ENCODE data around the gene XIRP1. TPM values are rescaled to one million over a fixed set of nuclear protein-coding genes. Genes with fewer than 3 reads are reported as not detected.

XIRP1 gene
- total RNA-seq, 4 donors from 2014 or later: 0.40 to 6.0 TPM; not detected in 2

- H3K36me3 ChIP-seq: no peaks in the 10 kb centered on the region
- TF ChIP-seq POLR2AphosphoS5 (IDR thresholded peaks at IDR 0.05): no peak
- no peak for TF ChIP-seq EP300 (IDR thresholded peaks at IDR 0.05; ENCODE audit: low read depth)
- TF ChIP-seq, protein P1, sequence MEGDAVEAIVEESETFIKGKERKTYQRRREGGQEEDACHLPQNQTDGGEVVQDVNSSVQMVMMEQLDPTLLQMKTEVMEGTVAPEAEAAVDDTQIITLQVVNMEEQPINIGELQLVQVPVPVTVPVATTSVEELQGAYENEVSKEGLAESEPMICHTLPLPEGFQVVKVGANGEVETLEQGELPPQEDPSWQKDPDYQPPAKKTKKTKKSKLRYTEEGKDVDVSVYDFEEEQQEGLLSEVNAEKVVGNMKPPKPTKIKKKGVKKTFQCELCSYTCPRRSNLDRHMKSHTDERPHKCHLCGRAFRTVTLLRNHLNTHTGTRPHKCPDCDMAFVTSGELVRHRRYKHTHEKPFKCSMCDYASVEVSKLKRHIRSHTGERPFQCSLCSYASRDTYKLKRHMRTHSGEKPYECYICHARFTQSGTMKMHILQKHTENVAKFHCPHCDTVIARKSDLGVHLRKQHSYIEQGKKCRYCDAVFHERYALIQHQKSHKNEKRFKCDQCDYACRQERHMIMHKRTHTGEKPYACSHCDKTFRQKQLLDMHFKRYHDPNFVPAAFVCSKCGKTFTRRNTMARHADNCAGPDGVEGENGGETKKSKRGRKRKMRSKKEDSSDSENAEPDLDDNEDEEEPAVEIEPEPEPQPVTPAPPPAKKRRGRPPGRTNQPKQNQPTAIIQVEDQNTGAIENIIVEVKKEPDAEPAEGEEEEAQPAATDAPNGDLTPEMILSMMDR (IDR thresholded peaks at IDR 0.05): no peak
- TF ChIP-seq POLR2A (IDR thresholded peaks at IDR 0.05): no peak
- H3K4me1 ChIP-seq: peaks cover 0 to 3% (median 0%) of the 10 kb centered on the region in 4 donors
- in situ Hi-C loops (cut with MboI; ENCODE audit: low pct_ligation_motif_present in 1 of 4, low pct_unique_long_range_greater_than_20kb in 1 of 4, low sequenced_read_pairs in 3 of 4): loop anchor here (5.0 to 25.0 kb wide), 3 partner anchors 96 to 196 kb away; partner anchors contain the start of genes SLC25A38 (in 3 of the 4) and CX3CR1 (in 1 of the 4)
- H3K27ac ChIP-seq: no peak overlapping the region
- intact Hi-C loops (cut with DNase I; ENCODE audit: low total_unique reads): loop anchor here (5.0 kb wide), 1 partner anchor 96 kb away; no protein-coding TSS in a partner anchor
- H3K4me3 ChIP-seq: no peak overlapping the region
- whole genome bisulfite sequencing, 2 donors (ENCODE audit: low coverage in 1 of 2): 85% methylated on average over 3 of the region's 3 CpGs; no CpG with 5 or more reads in 1 of the 2 donors
- no peak for DNase-seq
- H3K27me3 ChIP-seq: no peaks in the 10 kb centered on the region
- H3K9me3 ChIP-seq: no peaks in the 10 kb centered on the region
Observed at GRCh38 chr3:39191773-39192172, 622 bp downstream of the XIRP1 start.

GRCh38 chr3:39191111-39191510 lies 1.3 kb downstream of the XIRP1 start:
- Histone ChIP-seq H3K9me3 (no peaks in the 10 kb centered on the region), H3K36me3 (no peaks in the 10 kb centered on the region), H3K4me1 (no peaks in the 10 kb centered on the region), H3K27ac (no peak overlapping the region), H3K4me3 (no peak overlapping the region), H3K27me3 (no peaks in the 10 kb centered on the region)
- TF ChIP-seq EP300 (IDR thresholded peaks at IDR 0.05; ENCODE audit: low read depth) (no peak), POLR2AphosphoS5 (IDR thresholded peaks at IDR 0.05) (no peak), POLR2A (IDR thresholded peaks at IDR 0.05) (no peak)
- TF ChIP-seq, protein P1 (IDR thresholded peaks at IDR 0.05): no peak
- intact Hi-C loops (cut with DNase I; ENCODE audit: low total_unique reads): loop anchor here (5.0 kb wide), 1 partner anchor 96 kb away; no protein-coding TSS in a partner anchor
- in situ Hi-C loops (cut with MboI; ENCODE audit: low pct_ligation_motif_present in 1 of 4, low pct_unique_long_range_greater_than_20kb in 1 of 4, low sequenced_read_pairs in 3 of 4): loop anchor here (5.0 to 25.0 kb wide), 3 partner anchors 96 to 196 kb away; partner anchors contain the start of genes SLC25A38 (in 3 of the 4) and CX3CR1 (in 1 of the 4)
- no peak for DNase-seq
- WGBS, 2 donors (ENCODE audit: low coverage in 1 of 2): 76% methylated on average over 1 of the region's 1 CpG; no CpG with 5 or more reads in 1 of the 2 donors

GRCh38 chr3:39190281-39191025 lies 1.9 kb downstream of the XIRP1 start:
- no peaks in the 10 kb centered on the region for H3K4me1 ChIP-seq
- TF ChIP-seq EP300 (IDR thresholded peaks at IDR 0.05; ENCODE audit: low read depth) (no peak), POLR2AphosphoS5 (IDR thresholded peaks at IDR 0.05) (no peak)
- TF ChIP-seq, protein P1 (IDR thresholded peaks at IDR 0.05): no peak
- DNase-seq: no peak
- intact Hi-C loops (cut with DNase I; ENCODE audit: low total_unique reads) (loop anchor here (5.0 kb wide), 1 partner anchor 97 kb away; no protein-coding TSS in a partner anchor), in situ Hi-C loops (cut with MboI; ENCODE audit: low pct_ligation_motif_present in 1 of 4, low pct_unique_long_range_greater_than_20kb in 1 of 4, low sequenced_read_pairs in 3 of 4) (loop anchor here (5.0 to 25.0 kb wide), 3 partner anchors 97 to 197 kb away; partner anchors contain the start of genes SLC25A38 (in 3 of the 4) and CX3CR1 (in 1 of the 4))
- H3K27me3 ChIP-seq: no peaks in the 10 kb centered on the region
- no peak overlapping the region for H3K27ac ChIP-seq
- H3K36me3 ChIP-seq: no peaks in the 10 kb centered on the region
- H3K4me3 ChIP-seq: no peak overlapping the region
- H3K9me3 ChIP-seq: no peaks in the 10 kb centered on the region
- WGBS, 2 donors (ENCODE audit: low coverage in 1 of 2): 70% methylated on average over 7 of the region's 7 CpGs; no CpG with 5 or more reads in 1 of the 2 donors

GRCh38 chr3:39189959-39190269 lies 2.5 kb downstream of the XIRP1 start:
- Histone ChIP-seq H3K9me3 (no peaks in the 10 kb centered on the region), H3K4me3 (no peak overlapping the region), H3K27me3 (no peaks in the 10 kb centered on the region), H3K27ac (no peak overlapping the region), H3K4me1 (no peaks in the 10 kb centered on the region), H3K36me3 (no peaks in the 10 kb centered on the region)
- peak in 2 of 3 donors; percentile 48 to 53 for TF ChIP-seq POLR2AphosphoS5 (IDR thresholded peaks at IDR 0.05)
- TF ChIP-seq, protein P1 (IDR thresholded peaks at IDR 0.05): peak; percentile 76 to 85 (median 81)
- TF ChIP-seq POLR2A (IDR thresholded peaks at IDR 0.05): no peak
- no peak for TF ChIP-seq EP300 (IDR thresholded peaks at IDR 0.05; ENCODE audit: low read depth)
- in situ Hi-C loops (cut with MboI; ENCODE audit: low pct_ligation_motif_present in 1 of 4, low pct_unique_long_range_greater_than_20kb in 1 of 4, low sequenced_read_pairs in 3 of 4): loop anchor here (5.0 to 25.0 kb wide), 3 partner anchors 97 to 197 kb away; partner anchors contain the start of genes SLC25A38 (in 3 of the 4) and CX3CR1 (in 1 of the 4)
- intact Hi-C loops (cut with DNase I; ENCODE audit: low total_unique reads): loop anchor here (5.0 kb wide), 2 partner anchors 83 to 97 kb away; partner anchors contain the start of genes GORASP1 and TTC21A
- WGBS, 2 donors (ENCODE audit: low coverage in 1 of 2): 28% methylated on average over 5 of the region's 5 CpGs; no CpG with 5 or more reads in 1 of the 2 donors
- peak; percentile 74 for DNase-seq
